ENCODE data around the gene PTPRA.

DNA sequence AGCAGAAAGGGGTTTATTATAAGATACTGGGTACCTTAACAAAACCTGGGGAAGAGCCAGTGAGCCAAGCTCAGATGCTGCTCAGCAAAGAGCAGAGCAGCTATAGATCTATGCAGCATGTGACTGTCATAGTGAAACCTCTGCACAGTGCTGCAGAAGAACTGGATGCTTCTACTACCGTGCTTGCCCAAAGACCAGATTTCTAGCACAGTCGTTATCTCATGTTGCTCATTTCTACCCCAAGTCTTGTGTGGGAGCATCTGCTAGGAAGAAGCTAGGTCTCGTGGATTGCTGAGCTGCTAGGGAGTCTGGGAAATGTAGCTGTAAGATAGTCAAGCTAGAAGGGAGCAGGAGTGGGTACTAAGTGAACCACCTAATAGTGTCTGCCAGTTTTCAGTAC lies 138.5 kb downstream of the PTPRA start:
- TF ChIP-seq POLR2A (IDR thresholded peaks at IDR 0.05; ENCODE audit: extremely low read depth, insufficient read length): no peak
- TF ChIP-seq, protein P1, sequence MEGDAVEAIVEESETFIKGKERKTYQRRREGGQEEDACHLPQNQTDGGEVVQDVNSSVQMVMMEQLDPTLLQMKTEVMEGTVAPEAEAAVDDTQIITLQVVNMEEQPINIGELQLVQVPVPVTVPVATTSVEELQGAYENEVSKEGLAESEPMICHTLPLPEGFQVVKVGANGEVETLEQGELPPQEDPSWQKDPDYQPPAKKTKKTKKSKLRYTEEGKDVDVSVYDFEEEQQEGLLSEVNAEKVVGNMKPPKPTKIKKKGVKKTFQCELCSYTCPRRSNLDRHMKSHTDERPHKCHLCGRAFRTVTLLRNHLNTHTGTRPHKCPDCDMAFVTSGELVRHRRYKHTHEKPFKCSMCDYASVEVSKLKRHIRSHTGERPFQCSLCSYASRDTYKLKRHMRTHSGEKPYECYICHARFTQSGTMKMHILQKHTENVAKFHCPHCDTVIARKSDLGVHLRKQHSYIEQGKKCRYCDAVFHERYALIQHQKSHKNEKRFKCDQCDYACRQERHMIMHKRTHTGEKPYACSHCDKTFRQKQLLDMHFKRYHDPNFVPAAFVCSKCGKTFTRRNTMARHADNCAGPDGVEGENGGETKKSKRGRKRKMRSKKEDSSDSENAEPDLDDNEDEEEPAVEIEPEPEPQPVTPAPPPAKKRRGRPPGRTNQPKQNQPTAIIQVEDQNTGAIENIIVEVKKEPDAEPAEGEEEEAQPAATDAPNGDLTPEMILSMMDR (IDR thresholded peaks at IDR 0.05; ENCODE audit: low read depth, low read length): no peak
- TF ChIP-seq, protein P2, sequence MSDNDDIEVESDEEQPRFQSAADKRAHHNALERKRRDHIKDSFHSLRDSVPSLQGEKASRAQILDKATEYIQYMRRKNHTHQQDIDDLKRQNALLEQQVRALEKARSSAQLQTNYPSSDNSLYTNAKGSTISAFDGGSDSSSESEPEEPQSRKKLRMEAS (IDR thresholded peaks at IDR 0.05; ENCODE audit: low read depth, low read length): no peak
